Fibroblast of lung (primary cell): ENCODE measurements around the gene GDI2.

Experiments used
- CTCF ChIP-seq, 2 donors: IDR thresholded peaks in 1 of 2; conservative IDR thresholded peaks in 1 of 2; 1 replicate in 1 of 2; 2 replicates in 1 of 2; pipeline ENCODE4 v1.5.1; 2011 to 2012; ENCODE audit warnings: low read length in 2 of 2, control low read depth in 1 of 2, inconsistent platforms in 1 of 2, low read depth in 1 of 2, mild to moderate bottlenecking in 1 of 2
- EZH2 ChIP-seq: IDR thresholded peaks from 2 replicates; pipeline ENCODE4 v1.5.1; 2012; ENCODE audit warnings: low read length, control low read depth, mild to moderate bottlenecking; ENCODE audit errors: missing control alignments

- no peak for TF ChIP-seq CTCF (conservative IDR thresholded peaks at IDR 0.05 in 1 of 2, IDR thresholded peaks at IDR 0.05 in 1 of 2; ENCODE audit: low read depth in 1 of 2, low read length in 2 of 2)
- TF ChIP-seq EZH2, result no peak
Observed at GRCh38 chr10:5855979-5856700, 42.9 kb upstream of the GDI2 start.
